IMR-90 (cell line): ENCODE measurements around the gene MRPL41. TPM values are rescaled to one million over a fixed set of nuclear protein-coding genes. Genes with fewer than 3 reads are reported as not detected.

ENCODE experiments used
- ATAC-seq: fragments of 200-7000 bp; cut with Tn5 transposase; 2 replicates; pipeline ENCODE4 v1.9.1; 2020; ENCODE audit warnings: low read depth, mild to moderate bottlenecking, moderate library complexity
- BruUV-seq: library from RNA; stranded (reverse); fragments of 400-500 nt; replicated peaks from 2 replicates; lab custom pipeline; 2021; lab: Mats Ljungman, UMichigan
- CTCF ChIA-PET: fragments of 300-600 bp; formaldehyde crosslinking; extraction: SDS; loops from one replicate; lab custom pipeline; 2021; ENCODE audit warnings: antibody characterized with exemption; lab: Yijun Ruan, JAX
- POLR2A ChIA-PET: fragments of 300-600 bp; sonication (Branson Sonifier 250); formaldehyde crosslinking; loops from one replicate; lab custom pipeline; 2022; ENCODE audit warnings: antibody characterized with exemption; ENCODE audit not compliant: unreplicated experiment; lab: Charles Lee
- DNase-seq: peaks from one replicate; pipeline ENCODE4 v3.0.0; 2013
- H2AFZ ChIP-seq: replicated peaks from 2 replicates; pipeline ENCODE3; 2013; ENCODE audit warnings: low read length, mild to moderate bottlenecking; ENCODE audit not compliant: poor library complexity
- H2AK5ac ChIP-seq: 2 replicates; pipeline ENCODE4 v1.6.1; 2013; ENCODE audit warnings: low read depth, low read length, inconsistent platforms
- H2AK9ac ChIP-seq: replicated peaks from 2 replicates; pipeline ENCODE3; 2013; ENCODE audit warnings: mild to moderate bottlenecking, low read depth, low read length, moderate library complexity; ENCODE audit not compliant: poor library complexity
- H2BK120ac ChIP-seq: 2 replicates; pipeline ENCODE4 v1.6.1; 2013; ENCODE audit warnings: low read depth, low read length, inconsistent platforms
- H2BK15ac ChIP-seq: 3 replicates; pipeline ENCODE4 v1.6.1; 2013; ENCODE audit warnings: low read depth, low read length, inconsistent platforms
- H2BK20ac ChIP-seq: 2 replicates; pipeline ENCODE4 v1.6.1; 2013; ENCODE audit warnings: low read depth, mild to moderate bottlenecking, inconsistent platforms, low read length, moderate library complexity
- H2BK5ac ChIP-seq: 2 replicates; pipeline ENCODE4 v1.6.1; 2013; ENCODE audit warnings: mild to moderate bottlenecking, low read depth, low read length, inconsistent platforms; ENCODE audit not compliant: poor library complexity, severe bottlenecking
- H3K14ac ChIP-seq: replicated peaks from 2 replicates; pipeline ENCODE4 v1.6.1; 2013; ENCODE audit warnings: low read depth, low read length, inconsistent platforms
- H3K18ac ChIP-seq: 2 replicates; pipeline ENCODE4 v1.6.1; 2013; ENCODE audit warnings: low read depth, low read length, control low read depth
- H3K23ac ChIP-seq: 2 replicates; pipeline ENCODE4 v1.6.1; 2013; ENCODE audit warnings: low read depth, low read length, inconsistent platforms
- H3K27ac ChIP-seq: 2 replicates; pipeline ENCODE4 v1.5.1; 2013; ENCODE audit warnings: mild to moderate bottlenecking, control low read depth, low read length; ENCODE audit not compliant: insufficient read depth
- H3K27me3 ChIP-seq: 2 replicates; pipeline ENCODE4 v1.6.1; 2013; ENCODE audit warnings: low read length; ENCODE audit not compliant: control insufficient read depth, insufficient read depth
- H3K36me3 ChIP-seq: 2 replicates; pipeline ENCODE4 v1.6.1; 2013; ENCODE audit warnings: low read length, mixed read lengths; ENCODE audit not compliant: control insufficient read depth, insufficient read depth
- H3K4ac ChIP-seq: 2 replicates; pipeline ENCODE4 v1.6.1; 2013; ENCODE audit warnings: low read depth, low read length, inconsistent platforms
- H3K4me1 ChIP-seq: 2 replicates; pipeline ENCODE4 v1.6.1; 2013; ENCODE audit warnings: low read length, mixed read lengths; ENCODE audit not compliant: control insufficient read depth, insufficient read depth
- H3K4me2 ChIP-seq: 2 replicates; pipeline ENCODE4 v1.6.1; 2013; ENCODE audit warnings: low read depth, mild to moderate bottlenecking, control low read depth, low read length, moderate library complexity
- H3K4me3 ChIP-seq: 2 replicates; pipeline ENCODE4 v1.5.1; 2013; ENCODE audit warnings: low read depth, mild to moderate bottlenecking, control low read depth, low read length, moderate library complexity; ENCODE audit not compliant: insufficient read depth
- H3K56ac ChIP-seq: 2 replicates; pipeline ENCODE4 v1.6.1; 2013; ENCODE audit warnings: low read length, inconsistent platforms; ENCODE audit not compliant: insufficient read depth; ENCODE audit errors: extremely low read depth
- H3K79me1 ChIP-seq, 2 experiments: 2 replicates each; pipeline ENCODE4 v1.6.1; 2013; ENCODE audit warnings: low read length in 2 of 2, inconsistent platforms in 1 of 2, low read depth in 1 of 2
- H3K9ac ChIP-seq: 2 replicates; pipeline ENCODE4 v1.6.1; 2013; ENCODE audit warnings: low read depth, low read length, control low read depth
- H3K9me1 ChIP-seq: 2 replicates; pipeline ENCODE4 v1.6.1; 2013; ENCODE audit warnings: low read length, inconsistent platforms; ENCODE audit not compliant: insufficient read depth
- H3K9me3 ChIP-seq: 2 replicates; pipeline ENCODE4 v1.6.1; 2013; ENCODE audit warnings: low read length; ENCODE audit not compliant: control insufficient read depth, insufficient read depth
- H4K20me1 ChIP-seq: 2 replicates; pipeline ENCODE4 v1.6.1; 2013; ENCODE audit warnings: low read length, inconsistent platforms; ENCODE audit not compliant: insufficient read depth
- H4K5ac ChIP-seq: 2 replicates; pipeline ENCODE4 v1.6.1; 2013; ENCODE audit warnings: mild to moderate bottlenecking, low read depth, low read length, control low read depth
- H4K8ac ChIP-seq, 2 experiments: 2 replicates each; pipeline ENCODE4 v1.6.1; 2013; ENCODE audit warnings: low read depth in 2 of 2, low read length in 2 of 2, control low read depth in 1 of 2, inconsistent platforms in 1 of 2
- H4K91ac ChIP-seq: 2 replicates; pipeline ENCODE4 v1.6.1; 2013; ENCODE audit warnings: low read depth, low read length, inconsistent platforms; ENCODE audit not compliant: insufficient read depth
- ELK1 ChIP-seq: fragments of 150-350 bp; IDR thresholded peaks from 2 replicates; pipeline ENCODE4 v1.6.1; 2016; ENCODE audit warnings: low read depth, mild to moderate bottlenecking, low read length, moderate library complexity, borderline replicate concordance
- MAZ ChIP-seq: IDR thresholded peaks from 2 replicates; pipeline ENCODE4 v1.6.1; 2012; ENCODE audit warnings: low read depth, mild to moderate bottlenecking, low read length, improper control_type of control experiment, moderate library complexity, borderline replicate concordance
- POLR2A ChIP-seq: IDR thresholded peaks from 2 replicates; pipeline ENCODE4 v1.6.1; 2012; ENCODE audit warnings: mild to moderate bottlenecking, low read depth, low read length
- RAD21 ChIP-seq: IDR thresholded peaks from 2 replicates; pipeline ENCODE4 v1.6.1; 2012; ENCODE audit warnings: low read length, improper control_type of control experiment
- SMC3 ChIP-seq: fragments of 150-350 bp; IDR thresholded peaks from 2 replicates; pipeline ENCODE4 v1.6.1; 2016; ENCODE audit warnings: low read depth, mild to moderate bottlenecking, antibody characterized with exemption, low read length, moderate library complexity
- WGBS, 2 experiments: methylation state at CpG; one replicate each; pipeline versions ENCODE4 v1.1.5 to v1.1.7; 2013; ENCODE audit warnings: missing lambda C conversion rate in 2 of 2; ENCODE audit not compliant: insufficient read length in 1 of 2; ENCODE audit errors: extremely low coverage in 2 of 2; 5-methylcytosine and 5-hydroxymethylcytosine counted together
- dilution Hi-C: fragments of 300-500 bp; cut with HindIII; formaldehyde crosslinking; loops from one replicate; pipeline ENCODE4 v1.14.3; 2018; ENCODE audit warnings: low sequenced_read_pairs; ENCODE audit not compliant: unreplicated experiment
- in situ Hi-C: fragments of 300-500 bp; cut with MboI; formaldehyde crosslinking; loops from 3 replicates; pipeline ENCODE4 v1.14.3; 2019; ENCODE audit warnings: low sequenced_read_pairs, inconsistent platforms, mixed read lengths
- intact Hi-C: fragments of 100-400 bp; cut with micrococcal nuclease; formaldehyde crosslinking; loops from 2 replicates; pipeline ENCODE4 v1.10.0; 2022
- polyA plus RNA-seq, 3 experiments: library from polyadenylated mRNA; depleted of rRNA; stranded (reverse); fragments of >200 nt; gene quantifications; 2 replicates each; pipeline ENCODE4 v1.2.3, GENCODE V29; 2012; ENCODE audit warnings: low replicate concordance in 1 of 3
- total RNA-seq: library from RNA; depleted of rRNA; stranded (reverse); fragments of >200 nt; gene quantifications from 2 replicates; pipeline ENCODE4 v1.2.3, GENCODE V29; 2012

The MRPL41 gene
- total and polyA plus RNA-seq, 2 of the 4 experiments (the other 2 are of a cell fraction), result 15.6 to 38.9 TPM

- DNase-seq (no peak), ATAC-seq (no peak)
- H2BK20ac ChIP-seq, result no peak overlapping the region
- TF ChIP-seq SMC3, result no peak
- TF ChIP-seq MAZ, result no peak
- TF ChIP-seq RAD21, result no peak
- no peak for TF ChIP-seq POLR2A
- no peak for TF ChIP-seq ELK1
- H3K4me1 ChIP-seq, result no peaks in the 10 kb centered on the region
- no peak overlapping the region for H4K5ac ChIP-seq
- no peak overlapping the region for H2BK15ac ChIP-seq
- in situ Hi-C loops, result no loop called here
- no peaks in the 10 kb centered on the region for H3K79me1 ChIP-seq
- dilution Hi-C loops, result no loop called here
- ChIA-PET CTCF (no interaction called here), POLR2A (no interaction called here)
- no peak overlapping the region for H2BK120ac ChIP-seq
- no peak overlapping the region for H2AK9ac ChIP-seq
- no peaks in the 10 kb centered on the region for H3K27me3 ChIP-seq
- no peak overlapping the region for H4K8ac ChIP-seq
- no peak overlapping the region for H3K23ac ChIP-seq
- no peak overlapping the region for H3K27ac ChIP-seq
- BruUV-seq, result no TSS peak
- H2AK5ac ChIP-seq, result no peak overlapping the region
- H3K14ac ChIP-seq, result no peak overlapping the region
- H3K9me3 ChIP-seq, result no peaks in the 10 kb centered on the region
- no peak overlapping the region for H3K18ac ChIP-seq
- no peak overlapping the region for H3K4me2 ChIP-seq
- no peaks in the 10 kb centered on the region for H3K36me3 ChIP-seq
- H3K9ac ChIP-seq, result no peak overlapping the region
- H3K4ac ChIP-seq, result no peak overlapping the region
- no peak overlapping the region for H3K4me3 ChIP-seq
- intact Hi-C loops, result loop anchor here (2.0 kb wide), 1 partner anchor 37 kb away; no protein-coding TSS in a partner anchor
- no peaks in the 10 kb centered on the region for H3K9me1 ChIP-seq
- H3K56ac ChIP-seq, result no peak overlapping the region
- no peak overlapping the region for H4K91ac ChIP-seq
- H2AFZ ChIP-seq, result no peak overlapping the region
- H2BK5ac ChIP-seq, result no peak overlapping the region
- 67% methylated on average over 8 of the region's 10 CpGs; no CpG with 5 or more reads in 1 of the 2 experiments for WGBS, 2 experiments
- no peaks in the 10 kb centered on the region for H4K20me1 ChIP-seq
These were observed 32.1 kb upstream of the MRPL41 start for GRCh38 chr9:137519553-137519952.
